SH-SY5Y (cell line): ENCODE results near the gene FBXO9.

Experiments used
- GATA2 ChIP-seq: IDR thresholded peaks from 2 replicates; pipeline ENCODE4 v1.6.1; 2011; ENCODE audit warnings: mild to moderate bottlenecking, low read depth, low read length
- GATA3 ChIP-seq: IDR thresholded peaks from 2 replicates; pipeline ENCODE4 v1.6.1; 2011; ENCODE audit warnings: low read depth, mild to moderate bottlenecking, low read length, moderate library complexity

- TF ChIP-seq GATA3 (no peak), GATA2 (no peak)
Measured at GRCh38 chr6:53026526-53026925, 38.7 kb upstream of the FBXO9 start.
